Astrocyte (in vitro differentiated cells and primary cell): Measurements from ENCODE around the gene LMNB1.
"Not testable (repeated sequence)": the region's sequence is repeated elsewhere in the genome, so short reads cannot be mapped to it uniquely, and the experiment has no call there.

Experiments
- EZH2 ChIP-seq: IDR thresholded peaks from 2 replicates; pipeline ENCODE4 v1.6.1; 2012; ENCODE audit warnings: mild to moderate bottlenecking, low read length, inconsistent platforms; ENCODE audit not compliant: insufficient read depth
- TF ChIP-seq, protein P1 (sequence below): IDR thresholded peaks from 2 replicates; pipeline ENCODE4 v1.5.1; 2011; ENCODE audit warnings: low read depth, mild to moderate bottlenecking, inconsistent platforms, low read length, moderate library complexity; ENCODE audit not compliant: insufficient read depth

DNA sequence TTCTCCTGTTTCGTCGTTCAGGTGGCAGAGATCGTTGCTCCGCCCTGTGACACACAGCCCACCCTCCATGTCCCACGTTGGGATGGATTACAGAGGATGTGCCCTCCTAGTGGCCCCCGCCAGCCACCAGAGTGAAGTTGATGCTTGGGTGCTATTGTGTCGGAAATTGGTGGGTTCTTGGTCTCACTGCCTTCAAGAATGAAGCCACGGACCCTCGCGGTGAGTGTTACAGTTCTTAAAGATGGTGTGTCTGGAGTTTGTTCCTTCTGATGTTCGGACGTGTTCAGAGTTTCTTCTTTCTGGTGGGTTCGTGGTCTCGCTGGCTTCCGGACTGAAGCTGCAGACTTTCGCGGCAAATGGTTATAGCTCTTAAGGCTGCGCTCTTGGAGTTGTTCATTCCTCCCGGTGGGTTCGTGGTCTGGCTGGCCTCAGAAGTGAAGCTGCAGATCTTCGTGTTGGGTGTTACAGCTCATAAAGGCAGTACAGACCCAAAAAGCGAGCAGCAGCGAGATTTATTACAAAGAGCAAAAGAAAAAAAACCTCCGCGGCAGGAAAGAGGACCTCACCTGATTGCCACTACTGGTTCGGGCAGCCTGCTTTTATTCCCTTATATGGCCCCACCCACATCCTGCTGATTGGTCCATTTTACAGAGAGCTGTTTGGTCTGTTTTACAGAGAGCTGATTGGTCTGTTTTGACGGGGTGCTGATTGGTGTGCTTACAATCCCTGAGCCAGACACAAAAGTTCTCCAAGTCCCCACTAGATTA lies 76.8 kb downstream of the LMNB1 start:
- TF ChIP-seq, protein P1, sequence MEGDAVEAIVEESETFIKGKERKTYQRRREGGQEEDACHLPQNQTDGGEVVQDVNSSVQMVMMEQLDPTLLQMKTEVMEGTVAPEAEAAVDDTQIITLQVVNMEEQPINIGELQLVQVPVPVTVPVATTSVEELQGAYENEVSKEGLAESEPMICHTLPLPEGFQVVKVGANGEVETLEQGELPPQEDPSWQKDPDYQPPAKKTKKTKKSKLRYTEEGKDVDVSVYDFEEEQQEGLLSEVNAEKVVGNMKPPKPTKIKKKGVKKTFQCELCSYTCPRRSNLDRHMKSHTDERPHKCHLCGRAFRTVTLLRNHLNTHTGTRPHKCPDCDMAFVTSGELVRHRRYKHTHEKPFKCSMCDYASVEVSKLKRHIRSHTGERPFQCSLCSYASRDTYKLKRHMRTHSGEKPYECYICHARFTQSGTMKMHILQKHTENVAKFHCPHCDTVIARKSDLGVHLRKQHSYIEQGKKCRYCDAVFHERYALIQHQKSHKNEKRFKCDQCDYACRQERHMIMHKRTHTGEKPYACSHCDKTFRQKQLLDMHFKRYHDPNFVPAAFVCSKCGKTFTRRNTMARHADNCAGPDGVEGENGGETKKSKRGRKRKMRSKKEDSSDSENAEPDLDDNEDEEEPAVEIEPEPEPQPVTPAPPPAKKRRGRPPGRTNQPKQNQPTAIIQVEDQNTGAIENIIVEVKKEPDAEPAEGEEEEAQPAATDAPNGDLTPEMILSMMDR, result not testable (repeated sequence)
- not testable (repeated sequence) for TF ChIP-seq EZH2
